ENCODE measurements around the gene OSBPL6.
"Not testable (repeated sequence)": the region's sequence is repeated elsewhere in the genome, so short reads cannot be mapped to it uniquely, and the experiment has no call there.

OSBPL6 gene

GRCh38 chr2:178193823-178194599, at the start of gene OSBPL6:
TSS of gene OSBPL6 (plus strand) at chr2:178194512. CDS start at chr2:178306185, 111,673 bp downstream.
- peak; percentile 79 for DNase-seq

GRCh38 chr2:178152033-178152432, 42.3 kb upstream of the OSBPL6 start:
- no peak for DNase-seq

- no peak for DNase-seq
Observed at GRCh38 chr2:178152542-178152941, 41.8 kb upstream of the OSBPL6 start.

GRCh38 chr2:178152977-178153376, 41.3 kb upstream of the OSBPL6 start:
- DNase-seq = no peak

- not testable (repeated sequence) for DNase-seq
Observed at GRCh38 chr2:178153878-178154277, 40.4 kb upstream of the OSBPL6 start.

- no peak for DNase-seq
Observed at GRCh38 chr2:178155524-178155923, 38.8 kb upstream of the OSBPL6 start.

- no peak for DNase-seq
Observed at GRCh38 chr2:178157574-178157973, 36.7 kb upstream of the OSBPL6 start.

- no peak for DNase-seq
Observed at GRCh38 chr2:178159966-178160365, 34.3 kb upstream of the OSBPL6 start.

DNA sequence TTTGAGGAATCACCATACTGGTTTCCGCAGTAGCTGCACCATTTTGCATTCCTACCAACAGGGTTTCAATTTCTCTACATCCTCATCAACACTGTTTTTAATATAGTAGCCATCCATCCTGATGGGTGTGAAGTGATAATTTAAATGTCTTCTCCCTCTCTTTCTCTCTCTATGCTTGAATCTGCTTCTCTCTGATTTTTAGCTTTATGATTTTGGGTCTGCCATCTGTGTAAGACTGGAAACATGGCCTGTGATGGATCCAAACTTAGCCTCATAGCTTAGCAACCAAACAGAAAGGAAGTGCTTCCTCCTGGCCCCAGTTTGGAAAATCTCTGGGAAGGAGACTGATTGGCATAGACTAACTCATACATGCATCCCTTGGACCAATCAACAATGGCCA, 33.7 kb upstream of the OSBPL6 start:
- no peak for DNase-seq

GRCh38 chr2:178163395-178163794, 30.9 kb upstream of the OSBPL6 start:
- DNase-seq = no peak

DNA sequence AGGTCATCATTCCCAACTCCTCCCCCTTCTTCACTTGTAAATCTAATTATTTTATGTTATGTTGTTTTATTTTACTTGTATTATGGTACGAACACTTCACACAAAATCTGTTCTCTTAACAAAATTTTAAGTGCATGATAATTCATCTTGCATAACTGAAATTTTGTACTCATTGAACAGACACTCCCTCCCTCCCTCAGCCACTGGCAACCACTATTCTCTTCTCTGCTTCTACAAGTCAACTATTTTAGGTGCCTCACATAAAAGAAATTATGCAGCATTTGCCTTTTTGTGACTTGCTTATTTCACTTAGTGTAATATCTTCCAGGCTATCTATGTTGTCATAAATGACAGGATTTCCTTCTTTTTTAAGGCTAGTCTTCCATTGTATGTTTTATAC, 30.4 kb upstream of the OSBPL6 start:
- no peak for DNase-seq

- no peak for DNase-seq
Observed at GRCh38 chr2:178173657-178174056, 20.7 kb upstream of the OSBPL6 start.

DNA sequence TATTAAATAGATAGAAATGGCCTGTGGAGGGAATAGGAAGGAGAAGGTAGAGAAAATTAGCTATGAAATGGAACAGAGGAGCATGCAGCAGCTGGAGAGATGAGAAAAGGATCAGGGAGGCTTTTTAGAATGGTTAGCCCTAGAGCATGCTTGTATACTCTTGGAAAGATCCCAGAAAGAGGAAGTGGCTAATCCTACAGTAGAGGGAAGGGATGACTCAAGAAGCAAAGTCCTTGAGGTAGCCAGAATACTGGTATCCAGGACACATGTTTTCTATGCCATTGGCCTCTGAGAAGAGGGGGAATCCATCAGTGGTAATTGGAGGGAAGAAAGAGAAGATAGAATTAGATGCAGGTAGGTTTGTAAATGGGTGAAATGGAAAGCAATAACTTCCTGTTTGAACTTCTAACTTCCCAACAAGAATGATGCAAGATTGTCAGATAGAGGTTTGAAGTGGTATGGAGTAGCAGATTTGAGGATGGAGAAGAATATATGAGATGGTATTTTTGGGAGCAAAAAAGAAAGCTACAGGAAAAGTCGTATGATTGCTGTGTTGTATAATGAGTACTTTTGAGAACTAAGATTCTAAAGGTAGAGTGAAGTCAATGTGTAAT, 17.1 kb upstream of the OSBPL6 start:
- DNase-seq = peak; percentile 11

DNA sequence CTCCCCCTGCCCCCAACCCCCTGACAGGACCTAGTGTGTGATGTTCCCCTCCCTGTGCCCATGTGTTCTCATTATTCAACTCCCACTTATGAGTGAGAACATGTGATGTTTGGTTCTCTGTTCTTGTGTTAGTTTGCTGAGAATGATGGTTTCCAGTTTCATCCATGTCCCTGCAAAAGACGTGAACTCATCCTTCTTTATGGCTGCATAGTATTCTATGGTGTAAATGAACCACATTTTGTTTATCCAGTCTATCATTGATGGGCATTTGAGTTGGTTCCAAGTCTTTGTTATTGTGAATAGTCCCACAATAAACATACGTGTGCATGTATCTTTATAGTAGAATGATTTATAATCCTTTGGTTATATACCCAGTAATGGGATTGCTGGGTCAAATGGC, 13.7 kb upstream of the OSBPL6 start:
- DNase-seq = not testable (repeated sequence)

GRCh38 chr2:178187861-178188260, 6.5 kb upstream of the OSBPL6 start:
- no peak for DNase-seq

DNA sequence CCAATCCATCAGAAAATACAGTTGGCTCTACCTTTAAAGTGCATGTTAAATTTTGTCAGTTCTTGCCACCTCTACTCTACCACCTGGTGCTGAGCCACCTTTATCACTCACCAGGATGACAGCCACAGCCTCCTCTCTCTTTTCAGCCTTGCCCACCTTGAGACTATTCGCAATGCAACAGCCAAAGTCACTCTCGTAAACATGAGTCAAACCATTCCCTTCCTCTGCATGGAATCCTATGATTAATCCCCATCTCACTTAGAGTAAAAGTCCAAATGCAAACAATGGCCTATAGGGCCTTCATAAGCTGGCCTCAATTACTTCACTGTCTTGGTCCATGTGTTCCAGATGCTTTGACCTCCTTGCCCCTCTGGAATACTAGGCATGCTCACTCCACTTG, 5.8 kb upstream of the OSBPL6 start:
- no peak for DNase-seq

DNA sequence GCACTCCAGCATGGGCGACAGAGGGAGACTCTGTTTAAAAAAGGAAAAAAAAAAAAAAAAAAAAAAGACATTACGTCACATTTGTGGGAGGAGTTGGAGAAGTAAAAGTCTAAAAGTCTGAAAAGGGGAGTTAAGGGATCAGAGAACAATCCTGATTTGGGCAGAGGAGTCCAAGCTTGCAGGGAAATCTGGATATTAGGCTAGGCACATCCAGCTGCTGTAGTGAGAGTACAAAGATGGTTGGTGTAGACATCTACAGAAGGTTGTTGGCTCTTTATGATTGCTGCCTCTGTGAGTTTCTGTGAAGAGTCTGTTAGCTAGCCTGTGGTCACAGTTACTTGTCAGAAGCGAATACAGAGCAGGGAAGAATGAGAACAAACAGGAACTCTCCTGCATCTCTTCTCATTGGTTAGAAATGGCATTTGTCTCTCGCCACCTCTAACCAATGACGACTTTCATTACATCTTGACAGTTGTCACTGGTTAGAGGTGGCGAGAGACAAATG, 3.3 kb upstream of the OSBPL6 start:
- DNase-seq = no peak

DNA sequence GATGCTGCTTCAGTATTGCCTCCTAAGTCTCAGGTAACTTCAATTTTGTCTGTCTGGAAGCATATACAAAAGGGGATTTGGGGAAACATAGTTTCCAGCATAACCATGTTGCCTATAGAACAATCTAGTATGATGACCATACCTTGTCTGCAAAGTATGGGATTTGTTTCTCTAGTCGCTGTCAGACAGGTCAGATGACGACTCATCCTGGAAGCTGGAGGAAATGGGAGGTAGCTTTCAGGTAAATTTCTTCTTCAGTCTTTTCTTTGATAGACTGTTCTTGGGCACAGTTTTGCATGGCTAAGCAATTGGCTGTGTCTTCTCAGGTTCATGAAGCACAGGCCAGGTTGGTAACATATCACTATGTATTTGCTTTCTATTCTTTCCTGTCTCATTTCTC, 2.8 kb upstream of the OSBPL6 start:
- no peak for DNase-seq

GRCh38 chr2:178193496-178193822, 853 bp upstream of the OSBPL6 start:
- no peak for DNase-seq

DNA sequence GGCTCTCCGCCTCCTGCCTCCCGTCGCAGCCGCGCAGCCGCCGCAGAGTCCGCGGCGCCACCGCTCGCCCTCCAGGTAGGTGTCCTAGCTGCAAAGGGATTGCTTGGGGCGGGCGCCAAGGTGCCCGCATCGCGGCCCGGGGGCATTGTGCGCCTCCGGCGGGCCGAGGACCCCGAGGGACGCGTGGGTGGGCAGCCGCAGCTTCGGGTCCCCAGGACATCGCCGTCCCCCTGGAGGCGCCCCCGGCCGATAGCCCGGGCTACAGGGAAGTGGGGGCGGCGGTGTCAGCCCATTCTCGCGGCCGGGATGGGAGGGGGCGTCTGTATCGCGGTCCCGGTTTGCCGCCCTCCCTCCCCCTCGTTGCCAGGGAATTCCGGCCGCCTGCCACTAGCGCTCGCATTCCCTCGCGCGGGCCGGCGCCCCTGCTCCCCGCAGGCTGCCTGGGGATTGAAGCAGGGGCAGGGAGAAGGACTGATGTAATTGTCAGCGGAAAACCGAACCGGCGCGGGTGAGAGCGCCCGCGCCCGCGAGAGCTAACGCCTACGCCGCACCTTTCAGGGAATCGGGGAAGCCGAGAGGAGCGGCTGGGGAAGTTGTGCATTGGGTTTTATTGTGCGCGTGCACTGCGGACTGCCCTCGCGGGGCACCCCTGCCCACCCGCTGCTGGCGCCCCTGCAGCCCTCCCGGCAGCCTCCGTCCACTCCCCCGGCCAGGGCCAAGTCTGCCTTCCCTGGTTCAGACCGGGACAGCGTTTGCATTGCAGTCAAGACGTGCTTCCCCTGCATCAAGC, 483 bp downstream of the OSBPL6 start:
- DNase-seq = peak; percentile 36

DNA sequence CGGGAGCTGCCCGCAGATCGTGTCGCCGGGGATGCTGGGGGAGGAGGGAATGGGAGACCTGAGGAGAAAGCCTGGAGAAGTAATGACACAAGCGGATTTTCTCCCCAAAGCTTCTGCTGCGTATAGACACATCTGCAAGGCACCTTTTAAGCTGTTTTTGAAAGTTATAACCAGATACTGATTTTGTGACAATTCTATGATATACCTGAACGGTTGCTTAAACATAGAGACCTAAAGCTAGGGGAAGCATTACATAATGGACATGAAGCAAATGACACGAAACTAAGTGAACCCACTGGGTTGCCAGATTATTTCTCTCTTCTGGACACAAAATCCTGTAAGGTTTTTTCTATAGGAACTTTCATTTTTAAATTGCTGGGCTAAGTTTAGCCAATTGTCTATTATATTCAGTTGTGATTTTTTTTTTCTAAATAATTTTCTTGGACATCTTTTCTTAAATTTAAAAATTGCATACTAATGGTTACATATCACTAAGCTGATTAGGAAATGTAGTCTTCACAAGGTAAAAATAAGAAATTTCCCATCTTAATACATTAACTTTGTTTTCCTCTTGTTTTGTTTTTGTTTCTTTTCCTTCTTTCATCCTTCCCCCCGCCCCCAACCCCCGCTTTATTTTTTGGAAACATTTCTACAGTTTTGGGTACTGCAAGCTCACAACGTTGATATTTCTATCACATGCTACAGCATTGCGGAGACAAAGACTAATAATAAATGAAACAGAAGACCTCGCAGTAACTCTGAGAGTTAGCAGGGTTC, 1.3 kb downstream of the OSBPL6 start:
- no peak for DNase-seq

GRCh38 chr2:178197791-178198190, 3.5 kb downstream of the OSBPL6 start:
- DNase-seq = no peak

- DNase-seq = not testable (repeated sequence)
Observed at GRCh38 chr2:178198441-178198840, 4.1 kb downstream of the OSBPL6 start.

Data from amniotic stem cell (primary cell).